Liver (tissue), 3 donors: ENCODE measurements around the gene STOX1.

Source experiments
- CTCF ChIP-seq: fragments of 150-350 bp; IDR thresholded peaks from 2 replicates; pipeline ENCODE4 v1.5.1; 2017; ENCODE audit warnings: improper control_type of control experiment, low read depth, low read length; ENCODE audit not compliant: missing input control
- RAD21 ChIP-seq, 2 donors: IDR thresholded peaks; 2 replicates each; pipeline ENCODE4 v1.6.1; 2016; ENCODE audit warnings: antibody characterized with exemption in 2 of 2, mild to moderate bottlenecking in 2 of 2
- TAF1 ChIP-seq: conservative IDR thresholded peaks from 2 replicates; pipeline ENCODE4 v1.6.1; 2016; ENCODE audit warnings: antibody characterized with exemption, mild to moderate bottlenecking
- donor health status: healthy.
- donor health status: healthy.

- TF ChIP-seq CTCF (no peak), RAD21 (IDR thresholded peaks at IDR 0.05) (no peak), TAF1 (no peak)
These were observed 10.4 kb downstream of the STOX1 start for GRCh38 chr10:68837626-68838322.
